Measurements from ENCODE around the gene SIGLEC12.
"Not testable (repeated sequence)": the region's sequence is repeated elsewhere in the genome, so short reads cannot be mapped to it uniquely, and the experiment has no call there.

The SIGLEC12 gene

DNA sequence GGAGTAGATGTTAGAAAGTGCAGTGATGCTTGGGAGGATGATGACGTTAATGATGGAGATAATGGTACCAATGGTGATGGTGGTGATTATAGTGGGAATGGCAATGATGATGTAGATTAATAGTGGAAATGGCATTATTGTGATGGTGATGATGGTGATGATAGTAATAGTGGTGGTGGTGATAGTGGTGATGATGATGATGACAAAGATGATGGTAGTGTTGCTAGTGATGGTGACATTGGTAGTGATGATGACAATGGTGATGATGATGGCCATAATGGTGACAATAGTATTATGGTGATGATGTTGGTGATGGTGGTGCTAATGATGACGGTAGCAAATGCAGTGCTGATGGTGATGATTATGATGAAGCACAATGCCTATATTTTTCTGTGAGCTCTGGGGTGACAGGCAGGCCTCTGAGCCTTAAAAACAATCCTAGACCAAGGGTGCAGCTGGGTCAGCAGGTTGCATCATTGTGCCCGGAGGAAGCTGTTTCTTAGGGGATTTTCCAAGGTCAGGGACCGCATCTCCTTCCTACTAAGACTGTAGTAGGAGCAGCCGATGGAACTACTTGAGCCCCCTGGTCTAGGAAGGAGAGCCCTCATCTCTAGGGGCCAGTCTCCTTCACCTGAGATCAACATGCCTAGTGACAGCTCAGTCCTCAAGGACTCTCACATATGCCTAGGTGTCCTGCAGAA, 15.5 kb downstream of the SIGLEC12 start:
- DNase-seq (ENCODE audit: low read depth, low spot score), result no peak

DNA sequence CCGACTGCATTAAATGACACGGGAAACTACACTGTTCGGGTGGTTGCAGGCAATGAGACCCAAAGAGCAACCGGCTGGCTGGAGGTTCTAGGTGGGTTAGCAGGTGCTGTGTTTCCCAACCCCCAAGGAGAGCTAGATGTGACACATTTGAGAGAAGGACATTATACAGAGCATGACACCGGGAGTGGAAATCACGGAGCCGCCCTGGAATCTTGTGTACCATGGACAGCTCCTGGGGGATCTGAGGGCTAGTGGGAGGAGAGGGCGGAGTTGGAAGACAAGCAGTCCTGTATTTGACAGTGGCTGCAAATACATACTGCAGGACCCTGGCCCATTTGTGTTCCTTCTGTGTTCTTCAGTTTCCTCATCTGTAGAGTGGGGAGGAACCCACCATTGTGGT, 21.0 kb downstream of the SIGLEC12 start:
- DNase-seq (ENCODE audit: low read depth, low spot score), result no peak

DNA sequence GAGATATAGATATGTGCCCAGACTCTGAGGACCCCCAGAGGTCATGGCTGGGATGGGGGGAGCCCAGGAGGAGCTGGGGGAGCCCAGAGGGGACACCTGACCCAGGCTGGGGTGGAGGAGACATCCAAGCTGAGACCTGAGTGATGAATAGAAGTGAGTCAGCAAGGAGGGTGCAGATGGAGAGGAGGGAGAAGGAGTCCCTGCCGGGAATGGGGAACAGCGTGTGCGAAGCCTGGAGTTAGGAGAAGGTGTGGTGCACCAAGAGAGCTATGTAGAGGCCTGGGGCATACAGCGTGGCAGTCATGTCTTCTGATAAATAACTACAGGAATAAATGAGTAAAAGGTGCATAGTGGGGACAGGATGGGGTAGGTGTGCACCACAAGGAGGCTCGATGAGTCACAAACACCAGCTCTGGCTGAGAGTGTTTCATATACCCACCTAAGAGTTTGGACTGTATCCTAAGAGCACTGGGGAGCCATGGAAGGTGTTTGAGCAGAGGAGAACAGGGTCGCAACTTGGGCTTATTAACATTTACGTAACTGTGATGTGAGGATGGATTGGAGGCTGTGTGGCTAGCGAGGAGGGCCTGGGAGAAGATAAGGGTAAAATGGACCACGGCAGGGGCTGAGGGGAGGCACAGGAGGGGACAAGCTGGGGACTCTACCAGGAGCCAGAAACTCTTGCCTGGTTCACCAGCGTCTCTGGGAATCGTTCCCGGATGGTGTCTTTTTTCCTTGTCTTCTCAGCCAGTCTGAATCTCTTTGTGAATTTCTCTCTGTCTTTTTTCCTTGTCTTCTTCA, 21.9 kb downstream of the SIGLEC12 start:
- DNase-seq (ENCODE audit: low read depth, low spot score), result no peak

DNA sequence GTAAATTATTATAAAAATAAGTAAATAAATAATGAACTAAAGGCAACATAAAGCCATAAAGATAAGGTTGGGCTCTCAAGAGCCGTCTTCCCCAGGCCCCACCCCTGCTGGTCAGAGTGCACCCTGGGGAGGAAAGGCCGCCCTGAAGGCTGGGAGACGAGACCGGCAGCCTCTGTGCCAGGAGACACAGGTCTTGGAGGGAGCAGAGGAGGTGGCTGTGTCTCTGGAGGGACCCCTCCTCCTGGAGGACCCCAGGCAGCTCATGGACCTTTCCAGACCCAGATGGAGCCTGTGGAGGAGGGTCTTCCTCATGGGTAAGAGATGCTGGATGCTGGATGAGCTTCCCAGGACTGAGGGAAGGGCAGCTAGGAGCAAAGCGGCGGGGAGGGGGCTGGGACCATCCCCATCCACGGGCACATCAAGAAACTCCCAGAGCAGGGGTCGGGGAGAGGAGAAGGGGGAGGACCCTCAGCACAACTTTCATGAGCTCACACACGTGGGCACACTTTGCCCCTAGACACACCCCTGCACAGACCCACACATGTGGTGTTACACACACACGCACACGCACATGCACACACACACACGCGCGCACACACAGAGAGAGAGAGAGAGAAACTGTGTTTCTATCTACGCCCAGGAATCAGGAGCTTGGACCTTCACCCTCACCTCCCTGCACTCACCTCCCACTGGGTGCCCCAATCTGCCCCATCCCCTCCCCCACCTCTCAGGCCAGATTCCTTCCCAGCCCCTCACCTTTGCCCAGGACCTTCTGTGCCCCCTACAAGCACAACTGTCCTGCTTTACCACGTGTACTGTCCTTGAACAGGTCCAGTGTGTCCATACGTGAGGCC, 23.0 kb downstream of the SIGLEC12 start, which contains the start of gene CEACAM18:
Gene CEACAM18 (plus strand): TSS at position 159 of the 854 bp plus-strand sequence.
- no peak for DNase-seq (ENCODE audit: low read depth, low spot score)

DNA sequence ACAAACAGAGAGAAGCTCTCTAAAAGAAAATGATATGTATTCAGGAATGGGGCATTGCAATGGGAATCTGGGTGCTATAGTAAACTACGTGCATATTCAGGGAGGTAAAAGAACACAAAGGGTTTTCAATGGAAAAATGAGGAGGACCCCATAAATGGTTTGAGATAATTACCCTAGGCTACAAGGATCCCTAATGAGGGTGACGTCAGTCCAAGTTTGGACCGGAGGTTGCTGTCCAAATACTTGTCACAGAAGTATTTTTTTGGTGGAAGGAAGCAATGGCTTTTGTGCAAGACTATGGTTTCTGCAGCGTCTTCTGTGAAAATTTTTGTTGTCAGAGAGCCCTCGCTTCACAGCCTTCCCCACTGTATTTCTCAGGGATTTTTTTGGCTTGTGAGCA, 24.3 kb downstream of the SIGLEC12 start:
- DNase-seq (ENCODE audit: low read depth, low spot score), result no peak

DNA sequence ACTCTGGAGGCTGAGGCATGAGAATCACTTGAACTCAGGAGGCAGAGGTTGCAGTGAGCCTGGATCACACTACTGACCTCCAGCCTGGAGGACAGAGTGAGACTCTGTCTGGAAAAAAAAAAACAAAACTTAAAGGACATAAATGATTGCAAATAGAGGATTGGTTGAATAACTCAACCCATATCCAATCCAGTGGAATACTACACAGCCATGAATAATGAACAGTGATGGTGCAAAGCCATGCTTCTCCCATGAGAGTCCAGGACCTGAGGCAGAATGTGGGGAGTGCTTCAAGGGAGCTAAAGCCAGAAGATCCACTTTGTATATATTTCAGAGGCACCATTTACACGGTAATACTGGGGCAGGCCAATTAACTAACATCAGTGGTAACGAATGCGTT, 25.4 kb downstream of the SIGLEC12 start:
- no peak for DNase-seq (ENCODE audit: low read depth, low spot score)

DNA sequence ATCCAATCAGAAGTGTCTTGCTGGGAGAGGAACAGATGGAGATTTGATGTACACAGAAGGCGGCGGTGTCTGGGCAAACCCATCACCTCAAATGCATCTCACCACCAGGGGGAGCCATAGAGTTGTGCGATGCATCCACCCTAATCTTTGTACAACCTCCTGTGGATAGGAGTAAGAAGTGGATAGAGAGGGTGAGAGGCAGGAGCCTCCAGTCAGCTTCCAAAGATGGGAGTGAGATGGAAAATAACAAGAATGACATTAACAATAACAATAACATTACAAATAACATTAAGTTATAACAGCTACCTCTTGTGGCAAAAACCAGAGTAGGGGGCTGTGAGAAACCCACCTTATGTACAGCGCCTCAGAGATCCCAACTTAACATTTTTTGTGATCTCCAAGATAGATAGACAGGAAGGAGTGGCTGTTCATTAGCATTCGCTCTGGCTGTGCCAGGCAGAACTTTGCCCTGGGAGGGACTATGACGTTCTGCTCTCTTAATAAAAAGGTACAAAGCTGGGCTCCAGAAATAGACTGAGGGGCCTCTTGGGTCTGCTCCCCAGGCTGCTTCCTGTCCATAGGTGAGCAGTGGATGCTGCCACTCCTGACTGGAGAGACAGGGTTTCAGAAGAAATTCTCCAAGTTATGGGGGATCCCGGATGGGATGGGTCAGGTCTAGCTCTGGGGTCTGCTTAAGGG, 28.4 kb downstream of the SIGLEC12 start:
- peak; percentile 23 for DNase-seq (ENCODE audit: low read depth, low spot score)

DNA sequence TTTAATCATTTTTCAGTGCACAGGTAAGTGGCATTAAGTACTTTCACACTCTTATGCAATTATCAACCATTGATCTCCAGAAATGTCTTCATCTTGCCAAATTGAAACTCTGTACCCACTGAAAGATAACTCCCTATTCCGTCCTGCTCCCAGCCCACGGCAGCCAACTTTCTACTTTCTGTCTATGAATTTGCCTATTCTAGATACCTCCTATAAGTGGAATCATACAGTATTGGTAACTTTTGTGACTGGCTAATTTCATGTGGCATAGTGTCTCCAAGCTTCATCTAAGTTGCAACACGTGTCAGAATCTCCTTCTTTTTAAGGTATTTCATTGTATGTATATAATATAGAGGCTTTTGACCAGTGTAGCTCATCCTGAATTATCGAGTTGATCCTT, 29.0 kb downstream of the SIGLEC12 start:
- no peak for DNase-seq (ENCODE audit: low read depth, low spot score)

DNA sequence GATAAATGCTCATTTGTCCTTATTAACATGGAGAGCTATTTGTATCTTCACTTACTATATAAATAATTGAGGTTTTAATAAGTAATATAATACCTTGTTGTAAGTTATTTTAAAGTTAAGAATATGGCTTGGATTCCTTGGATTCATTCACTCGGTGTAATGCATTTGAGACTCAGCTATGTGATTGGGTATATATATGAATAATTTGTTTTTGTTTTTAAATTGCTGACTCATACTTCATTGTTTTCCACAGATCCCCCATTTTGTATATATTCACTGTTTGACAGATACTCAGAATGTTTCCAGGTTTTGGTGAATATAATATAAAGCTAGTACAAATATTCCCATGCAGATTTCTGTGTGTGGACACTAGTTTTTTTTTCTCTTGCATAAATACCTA, 30.1 kb downstream of the SIGLEC12 start:
- DNase-seq (ENCODE audit: low read depth, low spot score), result no peak

DNA sequence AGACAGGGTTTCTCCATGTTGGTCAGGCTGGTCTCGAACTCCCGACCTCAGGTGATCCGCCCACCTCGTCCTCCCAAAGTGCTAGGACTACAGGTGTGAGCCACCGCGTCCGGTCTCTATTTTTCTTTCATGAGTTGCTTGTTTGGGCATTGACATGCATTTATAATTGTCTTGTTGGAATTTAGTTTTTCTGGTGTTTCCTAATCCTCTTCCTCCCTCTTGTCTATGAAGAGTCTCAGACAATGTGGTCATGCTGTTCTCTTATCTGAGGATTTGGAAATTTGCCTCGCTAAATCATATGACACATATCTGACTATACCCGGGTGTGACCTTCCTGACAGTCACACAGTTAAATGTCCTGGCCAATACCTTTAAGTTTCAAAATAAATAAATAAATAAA, 30.6 kb downstream of the SIGLEC12 start:
- DNase-seq (ENCODE audit: low read depth, low spot score), result no peak

DNA sequence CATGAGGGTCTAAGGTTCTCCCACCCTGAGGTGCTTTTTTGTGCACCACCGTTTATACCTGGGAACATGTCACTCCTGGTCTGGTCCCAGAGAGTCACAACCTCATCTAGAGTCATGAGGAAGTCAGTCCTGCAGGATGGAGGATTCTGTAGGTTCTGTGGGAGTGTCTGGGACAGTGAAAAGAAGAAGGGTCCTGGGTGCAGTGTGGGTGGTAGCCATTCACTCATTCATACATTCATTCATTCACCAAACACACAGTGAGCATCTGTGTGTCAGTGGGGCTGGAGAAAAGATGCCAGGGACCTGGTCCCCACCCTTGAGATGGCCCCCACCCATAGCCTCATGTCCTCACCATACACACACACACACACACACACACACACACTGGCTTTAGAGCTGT, 32.0 kb downstream of the SIGLEC12 start:
- DNase-seq (ENCODE audit: low read depth, low spot score), result no peak

DNA sequence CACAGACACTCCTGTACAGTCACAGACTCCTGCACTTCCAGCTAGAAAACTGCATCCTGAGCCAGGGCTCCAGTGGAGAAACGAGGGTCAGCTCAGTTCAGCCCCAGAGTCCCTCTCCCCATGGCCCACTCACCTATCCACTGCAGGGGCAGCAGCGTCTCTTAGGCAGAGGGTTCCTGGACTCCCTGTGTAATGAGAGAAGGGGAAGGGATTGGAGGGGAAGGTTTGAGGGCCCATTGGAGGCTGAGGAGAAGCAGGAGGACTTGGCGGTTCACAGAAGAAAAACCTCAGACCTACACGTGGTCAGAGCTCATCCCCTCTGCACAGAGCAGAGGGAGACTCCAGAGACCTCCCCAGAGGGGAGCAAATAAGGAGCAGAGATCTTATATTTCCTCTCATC, 32.4 kb downstream of the SIGLEC12 start:
- no peak for DNase-seq (ENCODE audit: low read depth, low spot score)

DNA sequence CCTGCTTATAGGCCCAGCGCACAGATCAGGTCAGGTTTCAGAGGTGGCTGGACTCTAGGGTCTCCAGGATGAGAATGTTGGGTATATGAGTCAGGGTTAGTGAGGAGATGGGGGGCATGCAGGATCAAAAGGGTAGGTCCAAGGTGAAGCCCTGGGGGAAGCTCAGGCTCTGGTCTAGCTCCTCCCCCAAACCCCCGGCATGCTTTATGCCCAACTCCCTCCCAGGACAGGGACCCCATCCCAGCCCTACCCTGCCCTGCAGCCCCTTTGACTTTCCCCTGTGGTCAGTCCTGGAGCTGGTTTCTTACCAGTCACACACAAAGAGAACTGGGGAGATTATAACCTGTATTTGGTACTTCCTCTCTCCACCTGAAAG, 33.1 kb downstream of the SIGLEC12 start:
- DNase-seq (ENCODE audit: low read depth, low spot score), result no peak

DNA sequence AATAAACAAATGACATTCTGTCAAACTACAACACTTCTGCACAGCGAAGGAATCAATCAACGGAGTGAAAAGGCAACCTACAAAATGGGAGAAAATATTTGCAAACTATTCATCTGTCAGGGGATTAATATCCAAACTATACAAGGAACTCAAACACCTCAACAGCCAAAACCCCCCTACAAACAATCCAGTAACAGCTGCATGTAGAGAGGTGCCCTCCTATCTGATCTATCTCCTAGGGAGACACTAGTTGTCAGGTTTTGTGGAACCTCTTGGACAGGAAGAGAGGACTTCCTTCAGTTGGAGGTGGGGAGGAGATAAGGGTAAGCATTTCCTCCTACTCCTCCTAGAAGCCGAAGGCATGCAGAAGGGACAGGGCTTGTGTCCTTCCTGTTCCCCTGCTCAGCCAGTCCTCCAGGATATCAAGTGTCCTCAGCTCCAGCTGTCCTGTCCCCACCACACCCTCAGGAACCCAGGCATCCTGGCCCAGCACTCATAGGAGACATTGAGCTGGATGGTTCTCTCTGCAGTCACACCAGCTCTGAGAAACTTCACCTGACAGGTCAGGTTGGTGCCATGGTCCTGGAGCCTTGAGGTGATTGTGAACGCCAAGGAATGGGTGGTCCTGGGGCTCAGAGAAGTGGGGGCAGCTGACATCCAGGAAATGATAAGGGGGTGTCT, 33.6 kb downstream of the SIGLEC12 start:
- no peak for DNase-seq (ENCODE audit: low read depth, low spot score)

DNA sequence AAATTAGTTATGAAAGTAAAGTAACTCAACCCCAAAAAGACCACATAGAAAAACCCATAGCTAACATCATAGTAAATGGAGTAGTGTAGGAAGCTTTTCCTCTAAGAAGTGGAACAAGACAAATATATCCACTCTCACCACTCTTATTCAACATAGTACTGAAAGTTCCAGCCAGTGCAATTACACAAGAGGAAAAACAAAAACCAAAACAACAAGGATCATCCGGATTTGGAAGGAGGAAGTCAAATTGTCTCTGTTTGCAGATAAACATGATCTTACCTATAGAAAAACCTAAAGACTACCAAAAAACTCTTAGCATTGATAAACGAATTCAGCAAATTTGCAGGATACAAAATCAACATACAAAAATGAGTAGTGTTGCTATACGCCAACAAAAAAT, 34.9 kb downstream of the SIGLEC12 start:
- no peak for DNase-seq (ENCODE audit: low read depth, low spot score)

DNA sequence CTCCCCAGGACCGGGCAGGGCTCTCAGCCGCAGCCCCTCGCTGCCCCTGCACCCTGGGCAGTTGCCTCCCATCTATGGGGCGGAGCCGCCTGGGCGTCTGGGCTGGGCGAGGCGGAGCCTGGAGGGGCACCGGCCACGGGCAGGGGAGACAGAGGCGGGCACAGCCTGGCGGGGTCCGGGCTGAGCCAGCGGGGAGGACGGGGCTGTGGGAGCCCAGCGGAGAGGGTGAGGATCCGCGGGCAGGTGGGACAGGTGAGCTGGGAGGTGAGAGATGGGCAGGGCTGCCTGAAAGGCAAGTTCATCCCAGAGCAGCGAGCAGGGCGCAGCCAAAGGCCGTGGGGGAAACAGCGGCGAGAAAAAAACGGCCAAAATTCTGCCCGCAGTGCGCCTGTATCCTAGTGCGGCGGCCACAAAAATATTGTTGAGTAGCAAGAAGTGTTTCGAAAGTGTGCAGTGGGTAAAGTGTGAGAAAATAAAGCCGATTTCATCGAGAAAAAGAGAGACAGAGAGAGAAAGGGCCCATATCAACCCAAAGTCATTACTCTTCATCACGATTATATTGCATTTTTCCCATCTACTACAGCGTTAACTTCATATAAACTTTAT, 37.5 kb downstream of the SIGLEC12 start:
- not testable (repeated sequence) for DNase-seq (ENCODE audit: low read depth, low spot score)

DNA sequence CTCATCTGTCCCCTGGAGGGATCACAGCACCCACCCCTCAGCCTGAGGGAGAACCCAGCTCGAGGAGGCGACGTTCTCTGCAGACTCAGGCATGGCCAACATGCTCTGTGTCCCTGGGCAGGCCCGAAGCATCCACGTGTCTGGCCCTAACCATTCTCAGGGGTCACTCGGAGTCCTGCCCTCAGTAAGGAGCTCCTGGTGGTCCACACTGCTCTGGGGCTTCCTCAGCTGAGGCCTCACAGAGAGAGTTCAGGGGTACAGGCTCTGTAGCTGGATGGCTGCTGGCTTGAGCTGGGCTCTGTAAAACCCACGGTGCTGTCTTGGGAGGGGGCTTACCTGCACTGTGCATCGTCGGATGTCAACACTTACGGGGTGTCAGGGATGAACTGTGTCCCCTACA, 38.9 kb downstream of the SIGLEC12 start:
- DNase-seq (ENCODE audit: low read depth, low spot score), result no peak

DNA sequence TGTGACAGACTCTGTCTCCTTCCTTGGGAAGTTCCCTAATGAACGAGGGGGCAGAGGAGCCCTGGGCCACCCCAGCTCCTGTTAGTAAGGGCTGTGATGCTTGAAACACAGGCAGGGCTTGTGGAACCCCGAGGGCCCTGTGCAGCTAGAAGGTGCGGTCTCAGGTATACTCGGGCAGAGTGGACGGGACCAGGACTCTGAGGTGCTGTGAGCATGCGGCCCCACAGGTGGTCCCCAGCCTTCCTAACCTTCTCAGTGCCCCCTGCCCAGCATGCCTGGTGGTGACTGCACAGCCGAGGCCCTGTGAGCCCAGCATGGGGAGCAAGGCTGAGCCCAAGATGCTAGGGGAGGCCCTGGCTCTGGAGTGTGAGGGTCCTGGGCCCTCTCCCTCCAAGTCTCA, 39.3 kb downstream of the SIGLEC12 start:
- DNase-seq (ENCODE audit: low read depth, low spot score), result no peak

DNA sequence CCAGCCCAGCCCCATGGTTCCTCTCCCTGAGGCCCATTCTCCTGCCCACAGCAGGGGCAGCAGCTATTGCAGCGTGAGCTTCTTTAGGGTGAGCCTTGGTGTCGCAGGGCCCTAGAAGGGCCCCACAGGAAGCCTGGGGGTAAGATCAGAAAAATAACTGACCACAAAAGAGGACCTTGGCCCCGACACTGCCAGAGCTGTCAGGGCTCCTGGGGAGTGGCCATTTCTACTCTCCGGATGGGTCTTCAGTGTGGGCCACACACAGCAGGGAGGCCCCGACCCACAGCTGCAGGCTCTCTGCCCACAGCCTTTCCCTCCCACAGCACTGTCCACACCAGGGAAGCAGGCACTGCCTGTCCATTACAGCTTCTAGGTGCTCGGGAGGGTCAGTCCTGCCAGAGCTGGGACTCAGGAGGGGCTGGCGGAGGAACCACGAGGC, 39.9 kb downstream of the SIGLEC12 start:
- DNase-seq (ENCODE audit: low read depth, low spot score), result no peak

DNA sequence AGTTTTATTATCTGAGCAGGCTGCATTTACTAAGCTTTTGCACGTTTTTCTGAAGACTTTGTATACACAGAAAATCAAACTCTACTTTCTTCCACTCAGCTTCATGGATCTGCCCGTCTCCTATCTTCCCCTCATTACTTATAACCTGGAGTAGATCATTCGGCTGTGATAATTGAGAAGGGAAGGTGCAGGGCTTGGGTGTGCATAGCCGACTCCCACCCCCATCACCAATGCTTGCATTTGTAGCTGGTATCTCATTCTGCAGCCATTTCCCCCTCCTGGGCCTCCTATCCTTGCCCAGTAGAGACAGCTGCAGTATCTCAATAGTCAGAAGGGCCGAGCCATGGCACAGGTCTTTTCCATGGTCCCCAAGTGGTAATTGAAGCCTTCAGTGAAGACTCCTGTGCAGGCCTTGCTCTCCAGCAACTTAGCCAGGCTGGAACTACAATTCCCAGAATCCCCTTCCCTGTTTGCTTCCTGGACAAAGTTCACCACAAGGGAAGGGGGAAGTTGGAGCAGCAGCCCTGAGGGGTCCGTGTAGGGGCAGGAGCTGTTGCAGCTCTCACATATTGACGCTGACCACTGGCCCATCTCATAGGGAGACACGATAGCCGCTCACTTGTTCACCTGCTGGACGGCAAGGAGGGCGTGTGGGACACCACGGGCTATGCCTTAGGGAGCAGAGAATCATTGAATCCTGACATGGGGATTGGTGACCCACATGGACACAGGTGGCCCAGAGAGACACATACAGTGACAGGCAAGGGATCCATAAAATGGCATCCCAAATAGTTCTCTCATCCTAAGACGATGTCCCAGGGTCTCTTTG, 41.2 kb downstream of the SIGLEC12 start:
- no peak for DNase-seq (ENCODE audit: low read depth, low spot score)

Measured in smooth muscle cell of the brain vasculature (primary cell).